Measurements from ENCODE around the gene ZNF705A. TPM values are rescaled to one million over a fixed set of nuclear protein-coding genes. Genes with fewer than 3 reads are reported as not detected.
"Not testable (repeated sequence)": the region's sequence is repeated elsewhere in the genome, so short reads cannot be mapped to it uniquely, and the experiment has no call there.

The ZNF705A gene
- total RNA-seq, 2 experiments from 2014 or later = not detected

DNA sequence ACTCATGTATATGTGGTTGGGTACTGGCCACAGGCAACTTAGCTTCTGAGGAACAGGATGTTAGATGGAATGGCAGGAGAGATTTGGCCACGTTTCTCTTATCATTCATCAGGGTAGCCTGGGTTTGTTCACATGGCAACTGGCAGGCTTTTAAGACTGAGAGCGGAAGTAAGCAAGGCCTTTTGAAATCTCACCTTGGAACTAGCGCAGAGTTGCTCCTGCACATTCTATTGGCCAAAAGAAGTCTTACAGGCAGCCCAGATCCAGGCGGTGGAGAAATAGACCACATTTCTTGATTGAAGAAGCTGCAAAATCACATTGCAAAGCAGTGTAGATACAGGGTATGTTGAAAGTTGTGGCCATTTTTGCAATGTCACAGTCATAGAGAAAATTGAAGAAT is 29.7 kb upstream of the ZNF705A start:
- CTCF ChIA-PET = interaction anchor here (2.3 kb wide), 1 partner anchor 18 kb away, joined by 8 read pairs; no protein-coding TSS in a partner anchor
- TF ChIP-seq, protein P1, sequence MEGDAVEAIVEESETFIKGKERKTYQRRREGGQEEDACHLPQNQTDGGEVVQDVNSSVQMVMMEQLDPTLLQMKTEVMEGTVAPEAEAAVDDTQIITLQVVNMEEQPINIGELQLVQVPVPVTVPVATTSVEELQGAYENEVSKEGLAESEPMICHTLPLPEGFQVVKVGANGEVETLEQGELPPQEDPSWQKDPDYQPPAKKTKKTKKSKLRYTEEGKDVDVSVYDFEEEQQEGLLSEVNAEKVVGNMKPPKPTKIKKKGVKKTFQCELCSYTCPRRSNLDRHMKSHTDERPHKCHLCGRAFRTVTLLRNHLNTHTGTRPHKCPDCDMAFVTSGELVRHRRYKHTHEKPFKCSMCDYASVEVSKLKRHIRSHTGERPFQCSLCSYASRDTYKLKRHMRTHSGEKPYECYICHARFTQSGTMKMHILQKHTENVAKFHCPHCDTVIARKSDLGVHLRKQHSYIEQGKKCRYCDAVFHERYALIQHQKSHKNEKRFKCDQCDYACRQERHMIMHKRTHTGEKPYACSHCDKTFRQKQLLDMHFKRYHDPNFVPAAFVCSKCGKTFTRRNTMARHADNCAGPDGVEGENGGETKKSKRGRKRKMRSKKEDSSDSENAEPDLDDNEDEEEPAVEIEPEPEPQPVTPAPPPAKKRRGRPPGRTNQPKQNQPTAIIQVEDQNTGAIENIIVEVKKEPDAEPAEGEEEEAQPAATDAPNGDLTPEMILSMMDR (IDR thresholded peaks at IDR 0.05) = no peak
- peak overlapping the region; percentile 11 for H3K27ac Mint-ChIP-seq
- DNase-seq (peak; percentile 29), ATAC-seq (peak; percentile 77)
- POLR2A ChIA-PET = no interaction called here
- H3K4me1 Mint-ChIP-seq (ENCODE audit: low read depth) = peaks cover 13% of the 10 kb centered on the region
- intact Hi-C loops (cut with micrococcal nuclease) = no loop called here
- H3K4me3 Mint-ChIP-seq = no peak overlapping the region
- H3K36me3 Mint-ChIP-seq (ENCODE audit: low read depth) = no peaks in the 10 kb centered on the region
- no peaks in the 10 kb centered on the region for H3K9me3 Mint-ChIP-seq
- H3K27me3 Mint-ChIP-seq = no peaks in the 10 kb centered on the region

DNA sequence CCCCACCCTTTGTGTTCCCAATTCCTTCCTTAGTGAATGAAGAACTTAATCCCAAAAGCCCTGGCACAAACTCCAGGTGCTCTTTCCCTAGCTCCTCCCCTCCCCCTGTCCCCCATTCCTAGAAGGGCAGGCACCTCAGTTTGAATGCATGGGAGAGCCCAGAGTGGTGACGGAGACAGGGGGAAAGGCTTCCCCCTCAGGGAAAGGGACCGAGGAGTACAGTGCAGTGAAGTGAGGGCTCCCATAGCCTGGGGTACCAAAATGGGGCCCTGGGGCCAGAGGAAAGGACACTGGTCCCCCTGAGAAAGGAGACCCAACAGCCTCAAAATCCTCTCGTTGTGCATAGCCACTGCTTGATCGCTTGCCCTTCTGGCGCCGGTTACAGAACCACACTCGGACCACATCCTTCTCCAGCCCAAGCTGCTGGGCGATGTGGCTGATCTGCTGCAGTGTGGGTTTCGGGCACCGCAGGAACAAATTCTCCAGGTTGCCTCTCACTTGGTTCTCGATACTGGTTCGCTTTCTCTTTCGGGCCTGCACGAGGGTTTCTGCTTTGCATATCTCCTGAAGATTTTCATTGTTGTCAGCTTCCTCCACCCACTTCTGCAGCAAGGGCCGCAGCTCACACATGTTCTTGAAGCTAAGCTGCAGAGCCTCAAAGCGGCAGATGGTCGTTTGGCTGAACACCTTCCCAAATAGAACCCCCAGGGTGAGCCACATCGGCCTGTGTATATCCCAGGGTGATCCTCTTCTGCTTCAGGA is 23.0 kb upstream of the ZNF705A start:
- H3K4me3 Mint-ChIP-seq; POLR2A ChIA-PET; H3K27ac Mint-ChIP-seq; ATAC-seq; H3K9me3 Mint-ChIP-seq; H3K4me1 Mint-ChIP-seq (ENCODE audit: low read depth); intact Hi-C loops (cut with micrococcal nuclease); H3K36me3 Mint-ChIP-seq (ENCODE audit: low read depth); H3K27me3 Mint-ChIP-seq; DNase-seq: not testable (repeated sequence)
- CTCF ChIA-PET = interaction anchor here (1.0 kb wide), 1 partner anchor 98 kb away, joined by 3 read pairs; no protein-coding TSS in a partner anchor

DNA sequence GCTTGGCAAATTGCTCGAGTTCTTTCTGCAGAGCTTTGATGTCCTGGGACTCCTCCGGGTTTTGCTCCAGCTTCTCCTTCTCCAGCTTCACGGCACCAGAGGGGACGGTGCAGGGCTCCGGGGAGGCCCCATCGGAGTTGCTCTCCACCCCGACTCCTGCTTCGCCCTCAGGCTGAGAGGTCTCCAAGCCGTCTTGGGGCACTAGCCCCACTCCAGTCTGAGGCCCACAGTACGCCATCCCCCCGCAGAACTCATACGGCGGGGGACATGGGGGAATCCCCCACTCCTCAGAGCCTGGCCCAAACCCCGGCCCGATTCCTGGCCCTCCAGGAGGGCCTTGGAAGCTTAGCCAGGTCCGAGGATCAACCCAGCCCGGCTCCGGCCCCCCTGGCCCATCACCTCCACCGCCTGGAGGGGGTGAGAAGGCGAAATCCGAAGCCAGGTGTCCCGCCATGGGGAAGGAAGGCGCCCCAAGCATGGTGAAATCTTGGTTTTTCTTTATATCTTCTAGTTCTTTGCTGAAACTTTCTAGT is 22.4 kb upstream of the ZNF705A start:
- H3K27me3 Mint-ChIP-seq; DNase-seq; POLR2A ChIA-PET; H3K4me3 Mint-ChIP-seq; H3K36me3 Mint-ChIP-seq (ENCODE audit: low read depth); H3K27ac Mint-ChIP-seq; intact Hi-C loops (cut with micrococcal nuclease); ATAC-seq; H3K4me1 Mint-ChIP-seq (ENCODE audit: low read depth); H3K9me3 Mint-ChIP-seq: not testable (repeated sequence)
- CTCF ChIA-PET = interaction anchor here (1.0 kb wide), 1 partner anchor 97 kb away, joined by 3 read pairs; no protein-coding TSS in a partner anchor

DNA sequence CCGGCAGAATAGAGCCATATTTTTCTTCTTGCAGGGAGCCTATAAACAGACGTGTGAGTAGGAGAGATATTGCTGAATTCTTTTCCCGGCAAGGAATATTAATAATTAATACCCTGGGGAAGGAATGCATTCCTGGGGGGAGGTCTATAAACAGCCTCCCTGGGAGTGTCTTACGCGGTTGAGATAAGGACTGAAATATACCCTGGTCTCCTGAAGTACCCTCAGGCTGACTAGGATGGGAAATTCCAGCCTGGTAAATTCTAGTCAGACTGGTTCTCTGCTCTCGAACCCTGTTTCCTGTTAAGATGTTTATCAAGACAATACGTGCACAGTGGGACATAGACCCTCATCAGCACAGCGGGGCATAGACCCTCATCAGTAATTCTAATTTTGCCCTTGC is 15.2 kb upstream of the ZNF705A start:
- intact Hi-C loops (cut with micrococcal nuclease); H3K4me3 Mint-ChIP-seq; H3K4me1 Mint-ChIP-seq (ENCODE audit: low read depth); ATAC-seq; H3K27ac Mint-ChIP-seq; DNase-seq; H3K27me3 Mint-ChIP-seq; POLR2A ChIA-PET; H3K9me3 Mint-ChIP-seq: not testable (repeated sequence)
- CTCF ChIA-PET = interaction anchor here (0.8 kb wide), 1 partner anchor 32 kb away, joined by 3 read pairs; no protein-coding TSS in a partner anchor
- H3K36me3 Mint-ChIP-seq (ENCODE audit: low read depth) = peaks cover 15% of the 10 kb centered on the region

DNA sequence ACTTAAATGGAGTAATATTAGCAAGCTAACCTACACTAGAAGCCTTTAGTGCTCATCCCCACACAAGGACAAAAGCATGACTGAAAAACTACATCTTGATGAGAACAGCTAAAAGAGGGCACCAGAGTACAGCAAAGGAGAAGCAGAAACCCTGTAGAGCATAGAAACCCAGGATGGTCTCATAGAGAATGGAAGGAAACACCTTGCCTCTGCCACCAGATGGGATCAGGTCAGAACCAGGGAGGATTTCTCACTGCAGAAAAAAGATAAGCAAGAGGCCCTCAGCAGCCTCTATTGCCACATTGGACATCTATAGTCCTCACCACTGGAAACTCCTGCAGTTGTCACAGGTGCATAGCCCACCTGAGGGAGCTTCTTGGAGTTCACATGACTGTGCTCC is 13.6 kb upstream of the ZNF705A start:
- ATAC-seq (no peak), DNase-seq (no peak)
- peaks cover 8% of the 10 kb centered on the region for H3K9me3 Mint-ChIP-seq
- no peaks in the 10 kb centered on the region for H3K4me1 Mint-ChIP-seq (ENCODE audit: low read depth)
- H3K27me3 Mint-ChIP-seq = peaks cover 4% of the 10 kb centered on the region
- peaks cover 15% of the 10 kb centered on the region for H3K36me3 Mint-ChIP-seq (ENCODE audit: low read depth)
- ChIA-PET POLR2A (no interaction called here), CTCF (interaction anchor here (1.1 to 1.7 kb wide), 2 partner anchors 34 to 94 kb away, joined by 3 read pairs; no protein-coding TSS in a partner anchor)
- TF ChIP-seq, protein P1 (IDR thresholded peaks at IDR 0.05) = no peak
- H3K27ac Mint-ChIP-seq = no peak overlapping the region
- no peak overlapping the region for H3K4me3 Mint-ChIP-seq
- intact Hi-C loops (cut with micrococcal nuclease) = no loop called here

DNA sequence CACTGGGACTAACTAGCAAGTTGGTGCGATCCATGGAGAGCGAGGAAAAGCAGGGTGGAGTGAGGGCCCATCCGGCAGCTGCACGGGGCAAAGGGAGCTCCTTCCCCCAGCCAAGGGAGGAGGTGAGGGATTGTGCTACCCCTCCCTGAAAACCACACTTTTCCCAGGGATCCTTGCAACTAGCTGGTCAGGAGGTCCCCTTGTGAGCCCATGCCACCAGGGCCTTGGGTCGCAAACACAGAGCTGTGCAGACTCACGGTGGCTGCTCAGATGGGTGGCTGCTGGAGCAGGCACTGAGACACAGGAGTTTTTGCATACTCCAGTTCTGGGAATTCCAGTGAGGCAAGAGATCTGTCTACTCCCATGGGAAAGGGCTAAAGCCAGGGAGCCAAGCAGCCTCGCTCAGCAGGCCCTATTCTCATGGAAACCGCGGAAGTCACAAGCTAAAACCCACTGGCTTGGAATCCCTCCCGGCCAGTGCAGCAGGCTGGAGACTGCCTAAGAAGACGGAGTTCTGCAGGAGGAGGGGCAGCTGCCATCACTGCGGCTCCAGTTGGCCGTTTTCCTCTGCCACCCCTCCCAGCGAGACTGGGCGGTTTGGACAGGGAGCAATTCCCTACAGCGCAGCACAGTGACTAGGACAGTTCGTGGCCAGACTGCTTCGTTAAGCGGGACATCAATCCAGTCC is 10.9 kb upstream of the ZNF705A start:
- ATAC-seq = no peak
- Mint-ChIP-seq H3K36me3 (ENCODE audit: low read depth) (peaks cover 8% of the 10 kb centered on the region), H3K27me3 (peaks cover 4% of the 10 kb centered on the region), H3K27ac (no peak overlapping the region), H3K4me3 (no peak overlapping the region), H3K9me3 (peaks cover 8% of the 10 kb centered on the region), H3K4me1 (ENCODE audit: low read depth) (no peaks in the 10 kb centered on the region)
- CTCF ChIA-PET = no interaction called here
- TF ChIP-seq, protein P1 (IDR thresholded peaks at IDR 0.05) = no peak
- DNase-seq = no peak
- intact Hi-C loops (cut with micrococcal nuclease) = no loop called here
- POLR2A ChIA-PET = no interaction called here

All from activated CD8-positive, alpha-beta T cell treated with anti-CD3 and anti-CD28 coated beads for 36 hours (primary cell).